Measurements from ENCODE around the gene CMC2. TPM values are rescaled to one million over a fixed set of nuclear protein-coding genes. Genes with fewer than 3 reads are reported as not detected.

CMC2 gene
- total and polyA plus RNA-seq, 2 of the 13 experiments (the other 11 are each of a cell fraction or from before 2014, with no cell fraction given) = 116 to 129 TPM

GRCh38 chr16:81006211-81006812, 373 bp downstream of the CMC2 start (continued):
- TF ChIP-seq ZNF770 (CRISPR knock-in tag; IDR thresholded peaks at IDR 0.05) (no peak), ZNF776 (CRISPR knock-in tag; IDR thresholded peaks at IDR 0.05) (no peak), ZNF484 (CRISPR knock-in tag; IDR thresholded peaks at IDR 0.05; ENCODE audit: borderline replicate concordance, low read depth) (no peak), PHF20 (CRISPR knock-in tag; IDR thresholded peaks at IDR 0.05) (peak; percentile 59), ZNF335 (CRISPR knock-in tag; IDR thresholded peaks at IDR 0.05) (no peak), NKX3-1 (CRISPR knock-in tag; IDR thresholded peaks at IDR 0.05) (peak; percentile 49), IRF1 (CRISPR knock-in tag; IDR thresholded peaks at IDR 0.05; ENCODE audit: low read depth) (no peak), HOXA3 (CRISPR knock-in tag; IDR thresholded peaks at IDR 0.05) (no peak), CC2D1A (CRISPR knock-in tag; IDR thresholded peaks at IDR 0.05) (no peak; the same call in 1 of the 2 replicates), KMT2A (CRISPR knock-in tag; IDR thresholded peaks at IDR 0.05) (peak; percentile 78; the same call in 1 of the 2 replicates), ZNF142 (CRISPR knock-in tag; IDR thresholded peaks at IDR 0.05) (no peak), SIX4 (CRISPR knock-in tag; IDR thresholded peaks at IDR 0.05) (no peak), ZNF18 (CRISPR knock-in tag; IDR thresholded peaks at IDR 0.05; ENCODE audit: insufficient replicate concordance) (no peak), ZNF564 (CRISPR knock-in tag; IDR thresholded peaks at IDR 0.05) (no peak), ZNF160 (CRISPR knock-in tag; IDR thresholded peaks at IDR 0.05) (peak; percentile 86; the same call in 1 of the 2 replicates), ZFP82 (CRISPR knock-in tag; IDR thresholded peaks at IDR 0.05; ENCODE audit: borderline replicate concordance) (0 out of 2 replicates have a peak, but pooled peaks have one; percentile 93), ZNF768 (CRISPR knock-in tag; IDR thresholded peaks at IDR 0.05) (peak; percentile 71; the same call in 1 of the 2 replicates), SETDB1 (CRISPR knock-in tag; IDR thresholded peaks at IDR 0.05; ENCODE audit: borderline replicate concordance) (no peak), MIER3 (CRISPR knock-in tag; IDR thresholded peaks at IDR 0.05; ENCODE audit: borderline replicate concordance) (no peak)
